GM21723 (cell line): Measurements from ENCODE around the gene NLRP6.
A peak's percentile ranks its signal among the peaks of the same experiment; 100 is the strongest.

Source experiments
- ATAC-seq: cut with Tn5 transposase; IDR thresholded peaks from one replicate; pipeline ENCODE4 v1.9.1; 2021; ENCODE audit warnings: mild to moderate bottlenecking, moderate library complexity; ENCODE audit not compliant: unreplicated experiment

The NLRP6 gene

DNA sequence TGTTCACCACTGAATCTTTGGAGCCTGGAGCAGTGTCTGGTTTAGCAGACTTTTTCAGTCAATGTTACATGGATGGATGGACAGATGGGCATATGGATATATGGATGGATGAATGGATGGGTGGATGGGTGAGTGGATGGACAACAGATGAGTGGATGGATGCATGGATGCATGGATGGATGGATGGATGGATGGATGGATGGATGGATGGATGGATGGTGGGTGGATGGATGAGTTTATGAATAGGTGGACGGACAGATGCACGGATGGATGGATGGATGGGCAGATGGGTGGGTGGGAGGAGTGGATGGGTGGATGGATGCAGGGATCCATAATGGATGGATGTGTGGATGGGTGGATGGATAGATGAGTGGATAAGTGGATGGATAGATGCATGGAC, 22.4 kb upstream of the NLRP6 start:
- no peak for ATAC-seq

DNA sequence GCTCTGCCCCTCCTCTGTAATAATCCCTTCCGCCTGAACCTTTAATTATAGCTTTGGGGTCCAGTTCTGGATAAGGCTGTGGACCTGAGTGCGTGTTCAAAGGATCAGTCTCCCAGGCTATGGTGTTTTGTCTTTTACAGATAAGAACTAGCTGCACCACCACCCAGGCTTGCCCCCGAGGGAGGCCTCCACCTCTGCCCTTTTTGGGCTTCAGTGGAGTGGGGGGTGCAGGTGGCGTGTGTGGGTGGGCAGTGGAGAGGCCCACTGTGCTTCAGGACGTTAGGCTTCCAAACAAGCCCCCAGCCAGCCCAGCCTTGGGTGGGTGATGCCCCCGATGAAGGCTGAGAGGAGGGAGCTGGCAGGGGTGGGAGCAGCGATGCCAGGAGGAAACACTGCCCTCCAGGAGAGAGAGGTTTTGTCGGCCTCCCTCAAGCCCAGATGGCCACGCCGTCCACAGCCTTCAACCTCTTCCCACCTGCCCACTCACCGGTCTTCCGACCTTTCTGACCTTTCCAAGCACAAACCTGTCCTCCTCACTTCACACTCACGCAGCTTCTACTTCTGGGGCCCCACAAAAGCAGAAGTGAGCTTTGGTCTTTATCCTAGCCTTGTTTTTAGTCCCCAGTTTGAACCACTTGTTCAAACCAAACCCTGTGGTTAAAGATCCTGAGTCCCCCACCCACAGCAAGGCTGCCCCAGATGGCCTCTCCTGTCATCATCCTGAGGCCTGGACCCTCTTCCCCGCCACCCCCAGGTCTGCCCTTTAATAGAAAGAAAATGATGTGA, 21.1 kb upstream of the NLRP6 start:
- ATAC-seq = no peak

DNA sequence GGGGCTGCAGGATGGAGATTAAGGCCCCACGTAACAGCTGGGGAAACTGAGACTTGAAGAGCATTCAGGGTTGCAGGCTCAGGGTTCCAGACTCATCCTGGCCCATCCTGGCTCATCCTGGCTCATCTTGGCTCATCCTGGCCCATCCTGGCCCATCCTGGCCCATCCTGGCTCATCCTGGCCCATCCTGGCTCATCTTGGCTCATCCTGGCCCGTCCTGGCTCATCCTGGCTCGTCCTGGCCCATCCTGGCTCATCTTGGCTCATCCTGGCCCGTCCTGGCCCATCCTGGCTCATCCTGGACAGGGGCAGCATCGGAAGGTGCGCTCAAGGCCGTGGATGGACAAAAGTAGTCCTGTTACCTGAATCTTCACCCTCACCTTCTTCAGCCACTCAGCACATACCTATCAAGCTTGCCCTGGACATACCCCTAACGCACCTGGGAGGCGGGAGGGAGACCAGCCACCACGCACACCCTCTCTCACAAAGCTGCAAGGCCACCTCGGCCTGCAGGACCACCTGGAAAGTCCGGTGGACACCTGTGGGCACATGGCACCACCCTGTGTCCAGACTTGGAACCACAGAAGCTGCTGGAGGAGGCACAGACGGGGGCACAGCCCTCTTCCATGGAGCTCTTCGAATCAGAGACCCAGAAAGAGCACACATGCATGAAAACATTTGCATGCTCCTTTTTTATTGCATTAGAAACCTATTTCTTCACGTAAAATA, 20.3 kb upstream of the NLRP6 start:
- ATAC-seq = no peak

DNA sequence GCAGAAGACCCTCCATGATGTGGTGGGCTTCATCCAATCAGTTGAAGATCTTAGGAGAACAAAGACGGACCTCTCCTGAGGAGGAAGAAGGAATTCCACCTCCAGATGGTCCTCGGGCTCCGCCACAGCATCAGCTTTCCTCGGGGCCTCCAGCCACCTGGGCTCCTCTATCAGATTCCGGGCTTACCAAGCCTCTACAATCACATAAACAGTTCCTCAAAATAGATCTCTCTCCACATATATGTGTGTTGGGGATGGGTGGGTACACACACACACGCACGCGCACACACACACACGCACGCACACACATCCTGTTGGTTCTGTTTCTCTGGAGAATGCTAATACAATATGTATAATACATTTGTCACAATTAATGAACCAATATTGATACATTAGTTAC, 18.8 kb upstream of the NLRP6 start:
- ATAC-seq = no peak

DNA sequence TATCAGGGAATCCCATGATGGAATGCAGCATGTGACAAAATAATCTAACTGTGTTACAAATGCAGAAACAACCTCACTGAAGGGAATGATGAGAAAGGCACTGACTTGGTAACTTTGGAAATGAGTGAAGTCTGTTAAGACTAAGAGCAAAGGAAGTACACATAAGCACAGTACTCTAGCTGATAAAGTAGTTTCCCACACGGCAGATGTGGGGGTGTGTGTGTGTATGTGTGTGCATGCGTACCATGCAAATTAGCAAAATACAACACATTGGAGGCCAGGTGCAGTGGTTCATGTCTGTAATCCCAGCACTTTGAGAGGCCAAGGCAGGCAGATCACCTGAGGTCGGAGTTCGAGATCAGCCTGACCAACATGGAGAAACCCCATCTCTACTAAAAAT, 16.6 kb upstream of the NLRP6 start:
- ATAC-seq = no peak

DNA sequence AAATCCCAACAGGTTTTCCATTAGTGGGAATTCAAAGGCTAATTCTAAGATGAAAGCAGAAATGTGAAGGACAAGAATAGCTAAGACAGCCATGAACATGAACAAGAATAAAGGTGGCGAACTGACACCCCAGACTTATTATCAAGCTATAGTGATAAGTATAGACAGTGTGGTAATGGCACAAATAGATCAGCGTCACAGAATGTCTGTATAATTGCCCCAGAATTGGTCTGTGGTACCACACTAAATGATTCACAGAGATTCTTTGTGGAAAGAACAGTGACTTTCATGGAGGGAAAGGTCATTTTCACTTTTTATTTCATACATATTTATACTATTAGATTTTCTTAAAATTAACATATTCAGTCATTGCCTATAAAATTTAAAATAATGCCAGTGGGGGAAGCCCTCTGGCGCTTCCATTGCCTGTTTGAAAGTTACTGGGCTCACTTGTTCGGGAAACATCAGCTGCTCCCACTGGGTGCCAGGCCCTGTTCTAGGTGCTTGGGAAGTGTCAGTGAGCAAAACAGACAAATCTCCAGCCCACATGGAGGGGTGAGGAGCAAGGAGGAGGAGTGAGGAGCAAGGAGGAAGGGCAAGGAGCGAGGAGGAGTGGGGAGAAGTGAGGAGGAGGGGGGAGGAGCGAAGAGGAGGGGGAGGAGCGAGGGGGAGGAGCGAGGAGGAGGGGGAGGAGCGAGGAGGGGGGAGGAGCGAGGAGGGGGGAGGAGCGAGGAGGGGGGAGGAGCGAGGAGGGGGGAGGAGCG, 11.3 kb upstream of the NLRP6 start:
- ATAC-seq = no peak

DNA sequence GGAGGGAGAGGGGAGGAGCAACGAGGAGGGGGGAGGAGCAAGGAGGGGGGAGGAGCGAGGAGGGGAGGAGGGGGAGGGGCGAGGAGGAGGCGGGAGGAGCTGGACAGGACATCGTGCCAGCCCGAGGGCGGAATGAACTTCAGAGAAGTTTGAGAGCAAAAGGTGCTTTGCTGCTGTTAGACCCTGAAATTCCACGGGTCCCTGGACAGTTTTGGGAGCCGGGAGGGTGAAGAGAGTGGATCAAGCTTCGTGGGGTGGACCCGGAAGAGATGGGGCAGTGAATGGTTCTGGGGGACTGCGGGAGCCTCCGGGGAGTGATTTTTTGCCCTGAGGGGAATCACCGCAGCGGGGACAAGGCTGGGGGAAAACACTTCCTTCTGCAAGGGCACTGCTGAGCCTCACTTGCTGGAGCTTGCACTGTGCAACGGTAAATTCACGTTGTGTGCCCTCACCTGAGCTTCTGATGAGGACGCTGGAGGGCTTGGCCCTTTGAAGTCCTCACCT, 10.7 kb upstream of the NLRP6 start:
- ATAC-seq = no peak

DNA sequence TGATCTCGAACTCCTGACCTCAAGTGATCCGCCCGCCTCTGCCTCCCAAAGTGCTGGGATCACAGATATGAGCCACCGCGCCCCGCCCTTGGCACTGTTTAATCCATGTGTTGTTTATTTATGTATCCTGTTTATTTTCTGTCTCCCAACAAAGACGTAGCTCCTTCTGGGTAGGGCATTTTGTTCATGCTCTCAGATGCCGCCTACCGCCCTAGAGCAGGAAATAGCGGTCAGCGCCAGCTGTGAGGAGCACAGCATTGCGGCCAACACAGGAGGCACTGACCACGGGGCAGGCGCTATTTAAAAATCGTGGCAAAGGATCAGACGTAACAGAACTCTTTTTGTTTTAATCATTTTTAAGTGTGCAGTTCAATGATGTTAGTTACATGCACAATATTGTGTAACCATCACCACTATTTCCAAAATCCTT, 9.5 kb upstream of the NLRP6 start:
- ATAC-seq = peak; percentile 46

DNA sequence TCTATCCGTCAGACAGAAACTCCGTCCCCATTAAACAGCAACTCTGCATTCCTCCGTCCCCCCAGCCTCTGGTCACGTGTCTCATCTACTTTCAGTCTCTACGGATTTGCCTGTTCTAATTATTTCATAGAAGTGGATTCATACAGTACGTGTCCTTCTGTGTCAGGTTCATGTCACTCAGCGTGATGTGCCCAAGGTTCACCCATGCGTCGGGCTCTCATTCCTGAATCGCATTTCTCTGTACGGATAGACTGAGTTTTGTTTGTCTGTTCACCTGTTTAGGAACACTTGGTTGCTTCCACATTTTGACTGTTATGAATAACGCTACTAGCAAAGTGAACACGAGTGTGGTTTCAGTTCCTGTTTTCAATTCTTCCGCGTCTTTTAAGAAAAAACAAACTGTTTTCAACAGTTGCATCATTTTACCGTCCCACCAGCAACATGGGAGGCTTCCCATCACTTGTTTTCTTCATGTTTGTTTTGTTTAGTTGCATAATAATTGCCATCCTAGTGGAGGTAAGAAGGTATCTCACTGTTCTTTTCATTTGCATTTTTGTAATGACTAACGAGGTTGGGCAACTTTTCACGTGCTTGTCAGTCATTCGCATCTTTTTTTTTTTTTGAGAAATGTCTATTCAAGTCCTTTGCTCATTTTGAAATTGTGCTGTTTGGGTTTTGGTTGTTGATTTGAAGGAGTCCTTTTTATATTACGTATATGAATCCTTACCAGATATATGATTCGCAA, 8.9 kb upstream of the NLRP6 start:
- peak; percentile 58 for ATAC-seq

DNA sequence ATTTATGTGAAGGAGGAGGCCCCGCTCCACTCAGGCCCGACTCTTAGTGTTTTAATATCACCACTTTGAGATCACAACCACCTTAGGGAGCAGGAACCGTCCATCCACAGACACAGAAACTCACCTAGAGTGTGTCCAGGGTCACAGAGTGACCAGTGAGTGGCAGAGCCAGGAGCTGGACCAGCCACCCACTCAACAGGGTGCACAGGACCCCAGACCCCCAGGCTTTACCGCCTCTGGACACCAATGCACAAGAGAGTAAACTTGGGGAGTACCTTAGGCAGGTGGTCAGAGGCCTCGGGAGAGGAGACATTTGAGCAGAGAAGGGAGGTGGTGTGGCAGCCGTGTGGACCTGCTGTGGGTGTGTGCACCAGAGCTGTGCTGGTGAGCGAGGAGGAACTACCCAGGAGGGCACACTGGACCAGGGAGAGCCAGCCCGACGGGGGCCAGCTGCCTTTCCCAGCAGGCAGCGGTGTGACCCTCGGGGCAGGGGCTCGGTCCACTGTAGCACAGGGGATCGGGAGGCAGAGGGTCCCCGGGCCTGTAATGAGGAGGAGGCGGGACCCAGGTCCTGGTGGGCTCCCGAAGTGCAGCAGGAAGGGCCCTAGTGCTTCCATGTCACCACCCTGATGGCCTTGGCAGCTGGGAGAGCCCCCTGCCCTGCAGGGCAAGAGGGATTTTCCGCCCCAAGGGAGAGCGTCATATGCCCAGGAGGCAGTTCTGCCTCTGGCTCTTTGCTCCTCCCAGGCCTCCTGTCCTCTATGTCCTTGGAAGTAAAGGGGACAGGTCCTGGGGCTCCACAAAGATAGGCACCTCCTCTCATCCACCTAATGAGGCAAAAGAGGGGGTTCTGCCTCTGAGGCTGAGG, 7.5 kb upstream of the NLRP6 start:
- no peak for ATAC-seq

DNA sequence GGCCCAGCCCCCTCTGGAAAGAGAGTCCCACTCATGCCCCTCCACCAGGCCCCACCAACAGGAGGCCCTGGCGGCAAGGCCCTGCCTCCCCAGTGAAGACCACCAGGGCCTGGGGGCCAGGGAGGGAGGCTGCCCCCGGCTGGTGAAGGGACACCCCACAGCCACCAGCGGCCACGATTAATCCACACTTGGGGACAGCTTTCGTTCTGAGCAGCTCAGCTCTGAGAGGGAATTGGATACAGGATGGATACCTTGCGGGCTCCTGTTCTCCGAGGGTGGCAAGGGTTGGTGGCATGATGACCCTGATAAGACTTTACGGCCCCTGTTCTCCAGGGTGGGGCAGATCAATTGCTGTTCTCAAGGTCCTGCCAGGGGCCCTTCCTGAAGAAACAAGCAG, 6.9 kb upstream of the NLRP6 start:
- ATAC-seq = no peak

DNA sequence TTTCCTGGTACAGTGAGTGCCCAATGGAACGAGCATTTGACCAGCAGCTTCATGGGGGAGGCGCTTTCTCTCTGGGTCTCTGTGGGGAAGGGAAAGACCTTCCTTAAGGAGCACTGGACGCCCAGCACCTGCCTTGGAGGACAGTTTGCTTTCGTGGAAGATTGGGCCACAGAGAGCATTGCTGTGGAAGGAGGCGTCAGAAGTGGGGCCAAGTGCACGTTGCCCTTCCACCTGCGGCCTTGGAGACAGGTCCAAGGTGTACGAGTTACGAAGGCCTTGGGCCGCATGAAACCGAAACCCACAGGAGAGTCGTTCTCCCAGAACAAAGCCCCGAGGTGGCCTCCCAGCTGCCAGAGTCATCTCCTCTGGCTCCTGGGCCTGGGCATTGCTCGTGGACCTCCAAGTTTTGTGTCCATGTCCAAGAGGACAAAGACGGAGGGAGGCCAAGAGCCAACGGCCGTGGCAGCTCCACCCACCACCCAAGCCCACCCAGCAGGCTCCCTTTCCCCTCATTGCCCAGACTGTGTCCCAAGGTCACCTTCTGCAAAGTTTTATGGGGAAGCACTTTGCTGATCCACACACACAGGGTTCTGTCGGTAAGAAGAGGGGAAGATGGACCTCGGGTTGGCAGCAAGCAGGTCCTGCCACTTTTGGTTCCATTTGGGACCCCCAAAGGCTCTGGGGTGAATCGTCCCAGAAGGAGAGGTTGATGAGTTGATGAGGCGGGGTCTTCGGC, 5.8 kb upstream of the NLRP6 start:
- no peak for ATAC-seq

DNA sequence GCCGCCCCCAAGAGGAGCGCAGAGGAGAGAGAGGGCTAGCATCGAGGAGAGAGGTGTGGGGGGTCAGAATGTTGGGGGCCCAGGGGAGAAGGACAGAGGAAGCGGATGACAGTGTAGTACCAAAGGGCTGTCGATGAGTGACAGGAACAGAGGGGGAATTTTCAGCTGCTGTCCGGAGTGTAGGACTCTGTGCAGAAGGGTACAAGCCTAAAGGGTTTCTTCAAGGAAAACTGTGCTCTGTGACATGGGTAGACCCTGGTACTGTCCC, 5.3 kb upstream of the NLRP6 start:
- no peak for ATAC-seq

DNA sequence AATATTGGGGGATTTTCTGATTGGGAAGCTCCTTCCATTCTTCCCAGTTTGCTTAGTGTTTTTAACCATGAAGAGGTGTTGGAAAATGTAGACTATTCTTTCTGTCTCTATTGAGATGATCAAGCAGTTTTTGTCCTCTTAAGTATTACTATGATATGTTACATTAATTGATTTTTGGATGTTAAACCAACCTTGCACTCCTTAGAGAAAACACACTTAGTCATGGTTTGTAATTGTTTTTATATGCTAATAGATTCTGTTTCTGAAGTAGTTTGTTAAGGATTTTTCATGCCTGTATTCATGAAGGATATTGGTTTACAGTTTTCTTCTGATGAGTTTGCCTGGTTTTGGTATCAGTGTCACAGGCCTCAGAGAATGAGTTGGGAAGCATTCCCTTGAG, 2.0 kb upstream of the NLRP6 start:
- ATAC-seq = no peak

DNA sequence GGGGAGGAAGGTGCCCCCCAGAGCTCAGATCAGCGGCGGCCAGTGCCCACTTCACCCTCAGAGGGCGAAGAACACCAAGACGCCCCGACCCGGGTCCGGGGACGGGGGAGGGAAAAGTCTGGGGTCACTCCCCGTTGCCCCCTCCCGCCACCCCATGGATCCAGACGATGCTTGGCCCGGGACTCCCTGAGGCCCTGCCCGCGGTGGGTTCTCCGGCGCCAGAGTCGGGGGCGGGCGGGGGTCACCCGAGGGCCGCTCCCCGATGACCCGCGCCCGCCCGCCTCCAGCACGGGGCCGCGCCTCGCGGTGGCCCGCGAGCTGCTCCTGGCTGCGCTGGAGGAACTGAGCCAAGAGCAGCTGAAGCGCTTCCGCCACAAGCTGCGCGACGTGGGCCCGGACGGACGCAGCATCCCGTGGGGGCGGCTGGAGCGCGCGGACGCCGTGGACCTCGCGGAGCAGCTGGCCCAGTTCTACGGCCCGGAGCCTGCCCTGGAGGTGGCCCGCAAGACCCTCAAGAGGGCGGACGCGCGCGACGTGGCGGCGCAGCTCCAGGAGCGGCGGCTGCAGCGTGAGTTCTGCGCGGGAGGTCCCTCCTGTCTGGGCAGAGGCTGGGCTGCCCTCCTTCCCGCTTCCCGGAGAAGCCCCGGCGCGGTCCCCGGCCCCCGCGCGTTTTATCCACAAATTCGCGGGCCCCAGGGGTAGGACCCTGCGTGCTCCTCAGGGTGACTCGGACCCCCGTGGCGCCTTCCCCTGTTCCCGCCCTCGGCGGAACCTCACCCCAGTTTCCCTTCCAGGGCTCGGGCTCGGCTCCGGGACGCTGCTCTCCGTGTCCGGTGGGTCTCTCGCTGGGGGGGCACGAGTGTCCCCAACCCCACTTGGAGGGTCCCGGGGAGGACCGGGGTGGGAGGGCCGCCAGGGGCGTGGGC, 1.1 kb downstream of the NLRP6 start:
- ATAC-seq = no peak

DNA sequence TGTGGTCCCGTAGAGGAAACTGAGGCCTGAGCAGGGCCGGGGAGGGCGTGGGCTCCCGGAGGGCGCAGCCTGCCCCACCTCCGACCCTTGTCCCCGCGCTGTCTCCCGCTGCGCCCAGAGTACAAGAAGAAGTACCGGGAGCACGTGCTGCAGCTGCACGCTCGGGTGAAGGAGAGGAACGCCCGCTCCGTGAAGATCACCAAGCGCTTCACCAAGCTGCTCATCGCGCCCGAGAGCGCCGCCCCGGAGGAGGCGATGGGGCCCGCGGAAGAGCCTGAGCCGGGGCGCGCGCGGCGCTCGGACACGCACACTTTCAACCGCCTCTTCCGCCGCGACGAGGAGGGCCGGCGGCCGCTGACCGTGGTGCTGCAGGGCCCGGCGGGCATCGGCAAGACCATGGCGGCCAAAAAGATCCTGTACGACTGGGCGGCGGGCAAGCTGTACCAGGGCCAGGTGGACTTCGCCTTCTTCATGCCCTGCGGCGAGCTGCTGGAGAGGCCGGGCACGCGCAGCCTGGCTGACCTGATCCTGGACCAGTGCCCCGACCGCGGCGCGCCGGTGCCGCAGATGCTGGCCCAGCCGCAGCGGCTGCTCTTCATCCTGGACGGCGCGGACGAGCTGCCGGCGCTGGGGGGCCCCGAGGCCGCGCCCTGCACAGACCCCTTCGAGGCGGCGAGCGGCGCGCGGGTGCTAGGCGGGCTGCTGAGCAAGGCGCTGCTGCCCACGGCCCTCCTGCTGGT, 1.9 kb downstream of the NLRP6 start:
- no peak for ATAC-seq

DNA sequence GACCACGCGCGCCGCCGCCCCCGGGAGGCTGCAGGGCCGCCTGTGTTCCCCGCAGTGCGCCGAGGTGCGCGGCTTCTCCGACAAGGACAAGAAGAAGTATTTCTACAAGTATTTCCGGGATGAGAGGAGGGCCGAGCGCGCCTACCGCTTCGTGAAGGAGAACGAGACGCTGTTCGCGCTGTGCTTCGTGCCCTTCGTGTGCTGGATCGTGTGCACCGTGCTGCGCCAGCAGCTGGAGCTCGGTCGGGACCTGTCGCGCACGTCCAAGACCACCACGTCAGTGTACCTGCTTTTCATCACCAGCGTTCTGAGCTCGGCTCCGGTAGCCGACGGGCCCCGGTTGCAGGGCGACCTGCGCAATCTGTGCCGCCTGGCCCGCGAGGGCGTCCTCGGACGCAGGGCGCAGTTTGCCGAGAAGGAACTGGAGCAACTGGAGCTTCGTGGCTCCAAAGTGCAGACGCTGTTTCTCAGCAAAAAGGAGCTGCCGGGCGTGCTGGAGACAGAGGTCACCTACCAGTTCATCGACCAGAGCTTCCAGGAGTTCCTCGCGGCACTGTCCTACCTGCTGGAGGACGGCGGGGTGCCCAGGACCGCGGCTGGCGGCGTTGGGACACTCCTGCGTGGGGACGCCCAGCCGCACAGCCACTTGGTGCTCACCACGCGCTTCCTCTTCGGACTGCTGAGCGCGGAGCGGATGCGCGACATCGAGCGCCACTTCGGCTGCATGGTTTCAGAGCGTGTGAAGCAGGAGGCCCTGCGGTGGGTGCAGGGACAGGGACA, 2.7 kb downstream of the NLRP6 start:
- no peak for ATAC-seq
